Measurements from ENCODE around the gene PMEPA1.

Gene PMEPA1

DNA sequence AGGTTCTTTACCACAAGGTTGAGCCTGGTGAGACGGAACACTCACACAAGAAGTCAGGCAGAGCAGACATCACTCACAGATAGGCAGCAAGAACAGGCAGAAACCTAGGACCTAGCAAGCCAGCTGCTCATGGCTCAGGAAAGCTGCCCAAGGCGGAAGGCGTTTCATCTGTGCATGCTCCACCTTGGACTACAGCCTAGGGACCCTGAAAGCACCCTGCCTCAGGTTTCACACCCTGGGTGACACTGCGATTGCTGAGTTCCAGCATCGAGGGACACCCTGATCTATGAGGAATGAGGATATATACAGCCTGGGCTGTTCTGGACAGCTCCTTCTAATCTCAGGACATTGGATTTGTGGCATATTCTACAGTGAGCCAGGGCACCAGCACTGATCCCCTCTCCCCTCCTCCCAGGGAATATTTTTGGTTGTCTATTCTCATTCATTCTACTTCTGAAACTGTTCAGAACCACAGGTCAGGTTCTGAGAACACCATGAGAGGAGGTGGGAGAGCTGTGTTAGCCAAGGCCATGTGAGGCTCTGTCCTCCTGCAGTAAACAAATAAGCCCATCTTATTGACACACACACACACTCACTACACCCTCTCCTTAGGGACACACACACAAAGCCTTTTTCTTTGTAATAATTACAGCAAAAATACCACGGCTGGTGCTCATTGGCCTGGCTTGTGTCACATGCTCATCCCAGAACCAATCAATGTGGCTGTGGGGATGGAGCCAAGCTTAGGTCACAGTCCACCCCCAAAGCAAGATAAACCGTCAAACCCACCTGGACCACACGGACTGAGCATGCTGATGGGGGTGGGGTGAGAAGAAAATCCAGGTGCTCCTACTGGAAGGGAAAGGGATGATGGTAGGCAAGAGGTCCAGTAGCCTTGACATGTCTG is 26.3 kb upstream of the PMEPA1 start:
- no peak for DNase-seq

- no peak for DNase-seq
Observed at GRCh38 chr20:57734754-57735153, 24.9 kb upstream of the PMEPA1 start.

DNA sequence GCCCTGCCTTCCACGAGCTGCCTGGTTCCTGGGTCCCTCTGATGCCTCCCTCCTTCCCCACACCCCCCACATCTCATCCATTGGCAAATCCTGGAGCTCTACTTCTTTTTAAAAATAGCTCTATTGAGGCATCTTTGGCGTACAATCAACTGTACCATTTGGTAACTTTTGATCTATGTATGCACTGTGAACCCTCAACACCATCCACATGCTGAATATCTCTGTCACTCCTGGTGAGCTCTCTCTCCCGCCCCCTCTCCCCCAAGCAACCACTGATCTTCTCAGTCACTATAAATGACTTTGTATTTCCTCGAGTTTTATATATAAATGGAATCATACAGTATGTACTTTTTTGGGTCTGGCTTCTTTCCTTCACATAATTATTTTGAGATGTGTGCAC is 22.4 kb upstream of the PMEPA1 start:
- no peak for DNase-seq

GRCh38 chr20:57728762-57729161 is 18.9 kb upstream of the PMEPA1 start:
- no peak for DNase-seq

DNA sequence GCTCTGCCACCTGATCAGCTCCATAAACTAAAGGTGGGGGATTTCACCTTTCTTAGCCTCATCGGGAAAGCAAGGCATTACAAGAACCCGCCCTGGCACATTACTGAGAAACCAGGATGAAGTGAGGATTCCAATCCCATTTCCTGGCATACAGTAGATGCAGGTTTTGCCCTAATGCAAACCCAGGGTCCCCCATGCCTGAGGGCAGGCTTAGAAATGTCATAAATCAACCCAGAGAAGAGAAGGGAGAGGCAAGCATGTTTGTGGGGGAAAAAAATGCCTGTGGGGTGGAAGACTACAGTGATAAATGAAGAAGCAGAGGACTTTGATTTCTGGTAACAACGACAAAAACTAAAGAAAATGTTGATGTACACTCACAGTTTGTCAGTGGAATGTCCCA is 18.0 kb upstream of the PMEPA1 start:
- no peak for DNase-seq

DNA sequence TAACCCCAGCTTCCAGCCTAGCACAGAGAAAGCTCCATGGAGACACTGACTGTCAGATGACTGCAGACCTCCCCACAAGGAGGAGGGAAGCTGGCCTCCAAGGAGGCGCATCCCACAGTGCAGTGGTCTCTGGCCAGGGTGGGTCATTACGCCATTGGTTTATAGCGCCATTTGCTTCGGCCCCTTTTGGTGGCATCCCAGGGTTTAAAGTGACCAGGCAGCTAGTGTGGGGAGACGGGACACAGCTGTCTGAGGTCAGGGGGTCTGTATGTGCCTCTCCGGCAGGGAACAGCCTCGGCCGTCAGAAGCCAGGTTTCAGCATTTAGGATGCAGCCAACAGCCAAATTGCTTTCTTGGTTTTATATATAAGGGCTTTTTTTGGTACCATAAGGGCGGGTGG is 15.8 kb upstream of the PMEPA1 start:
- DNase-seq: no peak

DNA sequence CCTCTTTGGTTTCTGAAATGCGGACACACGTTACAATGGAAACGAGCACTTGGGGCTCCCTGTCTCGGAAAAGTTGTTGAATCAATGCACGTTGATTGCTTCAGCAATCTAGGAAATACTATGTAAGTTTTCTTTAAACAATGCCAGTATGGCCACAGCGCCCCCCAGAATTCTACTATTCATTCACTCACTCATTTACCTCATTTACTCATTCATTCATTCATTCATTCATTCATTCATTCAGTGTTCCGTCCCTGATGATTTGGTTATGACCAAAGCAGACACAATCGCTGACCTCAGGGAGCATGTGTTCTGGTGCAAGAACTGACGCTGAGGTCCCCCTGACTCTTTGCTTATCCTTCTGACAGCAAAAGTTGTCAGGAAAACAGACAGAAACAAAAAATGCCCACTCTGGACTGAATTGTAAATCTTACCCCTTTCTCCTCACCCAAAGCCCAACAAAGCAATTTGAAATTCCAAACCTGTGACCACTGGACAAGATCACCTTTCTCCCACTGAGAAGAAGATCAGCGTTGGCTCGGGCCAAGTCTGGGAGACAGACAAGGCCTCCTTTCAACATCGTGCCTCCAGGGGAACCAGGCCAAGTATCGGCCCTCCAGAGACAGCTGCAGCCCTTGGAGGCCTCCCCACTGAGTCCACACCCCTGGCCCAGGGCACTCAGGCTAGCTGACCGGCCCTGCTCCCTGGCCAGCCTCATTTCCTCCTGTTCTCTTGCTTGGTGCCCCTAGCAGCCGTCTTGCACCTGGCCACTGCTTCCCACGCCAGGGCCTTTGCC is 15.0 kb upstream of the PMEPA1 start:
- DNase-seq: no peak

DNA sequence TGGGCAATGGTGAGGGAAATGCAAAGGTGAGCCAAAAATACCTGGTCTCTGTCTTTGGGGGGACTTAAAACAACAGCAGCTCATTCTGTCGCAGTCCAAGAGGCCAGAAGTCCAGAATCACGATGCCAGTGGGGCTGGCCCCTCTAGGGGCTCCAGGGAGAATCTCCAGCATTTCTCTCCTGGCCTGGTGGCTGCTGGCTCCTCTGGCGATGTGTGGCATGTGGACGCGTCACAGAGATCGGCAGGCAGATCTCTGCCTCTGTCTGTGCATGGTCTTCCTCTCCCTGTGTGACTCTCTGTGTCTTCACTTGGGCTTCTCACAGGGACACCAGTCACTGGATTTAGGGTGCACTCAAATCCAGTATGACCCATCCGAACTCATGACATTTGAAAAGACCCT is 14.0 kb upstream of the PMEPA1 start:
- no peak for DNase-seq

GRCh38 chr20:57719951-57720350 is 10.1 kb upstream of the PMEPA1 start:
- no peak for DNase-seq

DNA sequence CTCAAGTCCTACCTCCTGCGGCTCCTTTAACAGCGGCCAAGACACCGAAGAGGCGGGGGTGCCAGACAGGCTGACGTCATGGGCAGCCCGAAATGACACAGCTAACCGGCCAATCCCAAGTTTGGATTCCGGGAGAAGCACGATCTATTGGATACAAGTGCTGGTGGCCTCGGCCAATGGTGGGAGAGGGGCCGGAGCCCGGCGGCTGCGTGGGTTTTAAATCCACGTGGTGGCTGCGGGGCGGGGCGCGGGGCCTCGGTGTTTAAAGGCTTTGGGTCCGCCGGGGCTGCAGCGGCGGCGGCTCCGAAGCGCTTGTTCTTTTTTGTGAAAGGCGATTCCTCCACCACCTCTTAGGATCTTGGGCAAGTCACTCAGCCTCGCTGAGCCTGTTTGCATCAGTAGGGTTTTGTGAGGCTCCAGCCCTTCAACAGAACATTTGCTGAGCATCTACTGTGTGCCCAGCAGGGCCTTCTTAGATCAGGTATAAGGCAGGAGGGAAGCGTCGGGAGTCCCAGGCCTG is 8.7 kb upstream of the PMEPA1 start:
- peak; percentile 34 for DNase-seq

GRCh38 chr20:57717797-57718196 is 8.0 kb upstream of the PMEPA1 start:
- DNase-seq: no peak

GRCh38 chr20:57716901-57717300 is 7.1 kb upstream of the PMEPA1 start:
- DNase-seq: no peak

DNA sequence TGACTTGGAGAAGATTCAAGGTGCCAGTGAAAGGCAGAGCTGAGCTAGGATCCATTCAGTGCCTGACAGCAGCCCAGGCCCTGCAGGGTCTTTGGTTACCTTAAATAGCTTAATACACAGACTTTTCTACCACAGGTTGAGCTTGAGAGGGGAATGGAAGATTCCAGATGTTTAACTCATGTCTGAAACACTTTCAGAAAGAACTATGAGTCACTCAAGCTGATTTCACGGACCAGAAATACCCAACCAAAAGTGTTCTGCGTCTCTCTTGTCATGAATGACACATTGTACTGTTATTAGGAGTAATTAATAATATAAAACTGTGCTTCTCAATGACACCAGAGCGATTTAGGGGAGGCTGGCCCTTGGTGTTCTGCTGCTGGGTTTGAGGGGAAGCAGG is 6.4 kb upstream of the PMEPA1 start:
- DNase-seq: no peak

- no peak for DNase-seq
Observed at GRCh38 chr20:57715268-57715904, 5.6 kb upstream of the PMEPA1 start.

GRCh38 chr20:57714409-57715267 is 4.8 kb upstream of the PMEPA1 start:
- no peak for DNase-seq

GRCh38 chr20:57713951-57714350 is 4.1 kb upstream of the PMEPA1 start:
- DNase-seq: no peak

DNA sequence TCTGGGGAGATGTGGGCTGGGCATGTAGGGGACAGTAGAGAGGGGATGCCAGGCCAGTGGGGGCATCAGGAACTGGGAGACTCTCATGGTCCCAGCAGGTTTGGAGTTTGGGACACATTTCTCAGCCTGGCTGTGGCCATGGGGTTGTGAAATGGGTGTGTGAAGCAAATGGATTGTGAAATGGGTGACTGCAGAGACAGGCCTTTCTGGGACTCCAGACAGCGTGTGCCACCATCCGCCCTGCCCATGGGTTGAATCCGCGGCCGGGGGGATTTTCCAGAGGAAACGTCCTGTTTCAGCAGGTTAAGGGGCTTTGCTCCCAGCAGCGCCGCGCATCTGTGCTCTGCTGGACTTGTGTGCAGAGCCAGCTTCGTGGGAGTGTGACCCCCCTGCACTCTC is 3.7 kb upstream of the PMEPA1 start:
- DNase-seq: no peak

DNA sequence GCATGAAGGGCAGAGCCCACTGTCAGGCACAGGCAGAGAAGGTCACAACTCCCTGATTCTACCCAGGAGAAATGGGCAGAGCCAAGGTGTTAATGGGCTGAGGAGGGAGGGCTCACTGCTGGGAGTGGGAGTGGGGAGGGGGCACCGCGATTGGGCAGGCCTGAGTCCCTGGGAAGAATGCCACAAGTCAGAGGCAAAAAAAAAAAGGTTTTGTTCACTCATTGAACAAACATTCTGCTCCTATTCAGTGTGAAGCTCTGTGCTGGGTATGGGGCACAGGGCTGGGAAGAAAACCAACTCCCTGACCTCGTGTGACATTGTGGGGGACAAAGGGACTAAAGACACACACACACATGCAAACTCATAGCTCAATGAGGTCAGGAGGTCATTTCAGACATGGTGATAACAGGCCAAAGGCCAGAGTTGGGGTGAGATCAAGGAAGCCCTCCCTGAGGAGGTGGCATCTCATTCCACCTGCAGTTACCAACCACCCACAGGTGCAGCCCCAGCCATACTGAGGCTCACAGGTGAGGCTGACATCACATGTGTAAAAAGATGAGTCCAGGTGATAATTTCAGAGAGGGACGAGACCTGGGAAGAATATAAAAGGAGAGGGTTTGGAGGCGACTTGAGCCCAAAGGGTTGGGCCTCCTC is 3.2 kb upstream of the PMEPA1 start:
- DNase-seq: no peak

GRCh38 chr20:57712341-57712740 is 2.5 kb upstream of the PMEPA1 start:
- DNase-seq: no peak

GRCh38 chr20:57711826-57712225 is 2.0 kb upstream of the PMEPA1 start:
- no peak for DNase-seq

DNA sequence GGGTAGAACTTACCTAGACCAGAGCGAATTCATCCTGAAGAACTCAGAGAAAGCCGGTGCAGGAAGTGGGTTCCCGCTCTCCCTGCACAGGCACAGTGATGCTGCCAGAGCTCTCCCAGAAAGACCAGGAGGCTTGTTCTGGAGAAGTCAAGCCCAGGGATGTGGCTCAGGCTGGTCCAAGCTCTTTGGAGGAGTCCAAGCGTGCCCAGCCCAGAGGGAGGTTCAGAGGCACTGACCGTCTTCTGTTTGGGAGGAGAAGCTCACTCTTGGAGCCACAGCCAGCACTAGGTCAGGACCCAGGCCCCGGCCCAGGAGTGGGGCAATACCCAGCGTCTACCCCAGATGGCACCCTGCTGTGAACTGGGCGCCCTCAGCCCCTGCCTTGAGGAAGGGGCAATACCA is 1.5 kb upstream of the PMEPA1 start:
- no peak for DNase-seq

- no peak for DNase-seq
Observed at GRCh38 chr20:57710841-57711240, 1.0 kb upstream of the PMEPA1 start.

Measured in NCI-H774 (cell line).